Measurements from ENCODE around the gene MYBPC3. TPM values are rescaled to one million over a fixed set of nuclear protein-coding genes. Genes with fewer than 3 reads are reported as not detected.

Gene MYBPC3
- total and polyA plus RNA-seq, 2 experiments from 2014 or later, result not detected

GRCh38 chr11:47288066-47288465, 64.4 kb downstream of the MYBPC3 start:
- no peaks in the 10 kb centered on the region for H3K79me2 ChIP-seq (replicated peaks; ENCODE audit: insufficient read depth)
- no peaks in the 10 kb centered on the region for H3K27me3 ChIP-seq (ENCODE audit: insufficient read depth)
- no peak overlapping the region for H3K4me3 Mint-ChIP-seq
- peaks cover 10% of the 10 kb centered on the region for H4K20me1 ChIP-seq (replicated peaks; ENCODE audit: insufficient read depth)
- TF ChIP-seq CREB1 (CRISPR knock-in tag; IDR thresholded peaks at IDR 0.05; ENCODE audit: low read depth), result no peak
- TF ChIP-seq EZH2phosphoT487 (IDR thresholded peaks at IDR 0.05; ENCODE audit: unreplicated experiment), result no peak
- no peak for TF ChIP-seq STAT1 (IDR thresholded peaks at IDR 0.05; ENCODE audit: unreplicated experiment)
- TF ChIP-seq ZNF462 (CRISPR knock-in tag; IDR thresholded peaks at IDR 0.05), result no peak
- TF ChIP-seq, protein P1, sequence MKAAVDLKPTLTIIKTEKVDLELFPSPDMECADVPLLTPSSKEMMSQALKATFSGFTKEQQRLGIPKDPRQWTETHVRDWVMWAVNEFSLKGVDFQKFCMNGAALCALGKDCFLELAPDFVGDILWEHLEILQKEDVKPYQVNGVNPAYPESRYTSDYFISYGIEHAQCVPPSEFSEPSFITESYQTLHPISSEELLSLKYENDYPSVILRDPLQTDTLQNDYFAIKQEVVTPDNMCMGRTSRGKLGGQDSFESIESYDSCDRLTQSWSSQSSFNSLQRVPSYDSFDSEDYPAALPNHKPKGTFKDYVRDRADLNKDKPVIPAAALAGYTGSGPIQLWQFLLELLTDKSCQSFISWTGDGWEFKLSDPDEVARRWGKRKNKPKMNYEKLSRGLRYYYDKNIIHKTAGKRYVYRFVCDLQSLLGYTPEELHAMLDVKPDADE (IDR thresholded peaks at IDR 0.05), result no peak
- no peak for TF ChIP-seq REST (IDR thresholded peaks at IDR 0.05; ENCODE audit: unreplicated experiment)
- no peak for TF ChIP-seq ZNF331 (CRISPR knock-in tag; IDR thresholded peaks at IDR 0.05; ENCODE audit: low read depth)
- no peak for TF ChIP-seq EZH2 (IDR thresholded peaks at IDR 0.05; ENCODE audit: low read depth, unreplicated experiment)
- TF ChIP-seq NANOG (IDR thresholded peaks at IDR 0.05; ENCODE audit: borderline replicate concordance), result no peak
- no peak for TF ChIP-seq POLR2AphosphoS5 (IDR thresholded peaks at IDR 0.05; ENCODE audit: low read depth)
- no peak for TF ChIP-seq CTCF (conservative IDR thresholded peaks at IDR 0.05; ENCODE audit: low read depth in 2 of 2)
- no peak for TF ChIP-seq JUNB (IDR thresholded peaks at IDR 0.05; ENCODE audit: unreplicated experiment)
- TF ChIP-seq ZNF114 (CRISPR knock-in tag; IDR thresholded peaks at IDR 0.05), result no peak
- no peak for DNase-seq (ENCODE audit: low spot score)
- no peak overlapping the region for H2AFZ ChIP-seq
- H3K4me3 ChIP-seq, result no peak overlapping the region
- H3K4me1 Mint-ChIP-seq, result no peaks in the 10 kb centered on the region; the same call in 2 of the 3 replicates
- no peak for ATAC-seq
- H3K27ac Mint-ChIP-seq, result no peak overlapping the region
- H3K27me3 Mint-ChIP-seq (ENCODE audit: insufficient read depth, low read depth, poor library complexity), result no peaks in the 10 kb centered on the region
- H3K9me3 Mint-ChIP-seq, result no peaks in the 10 kb centered on the region
- no peak overlapping the region for H3K4me2 ChIP-seq
- H3K36me3 Mint-ChIP-seq (ENCODE audit: low read depth), result peaks cover 74% of the 10 kb centered on the region
- peaks cover 32% of the 10 kb centered on the region for H3K36me3 ChIP-seq (ENCODE audit: insufficient read depth)
- no peaks in the 10 kb centered on the region for H3F3A ChIP-seq (replicated peaks; ENCODE audit: low read depth)
- H3K4me1 ChIP-seq (ENCODE audit: insufficient read depth), result no peaks in the 10 kb centered on the region
- no peak overlapping the region for H3K27ac ChIP-seq (ENCODE audit: low read depth)
- no peaks in the 10 kb centered on the region for H3K9me2 ChIP-seq (ENCODE audit: insufficient read depth)

Data from GM23338 (cell line).